GM20431 (cell line): ENCODE measurements around the gene CCND2.

ENCODE experiments used
- in situ Hi-C: fragments of 300-500 bp; cut with MseI, MboI; formaldehyde crosslinking; loops from one replicate; pipeline ENCODE4 v1.15.0; 2020; ENCODE audit warnings: low sequenced_read_pairs; ENCODE audit not compliant: unreplicated experiment

Gene CCND2

DNA sequence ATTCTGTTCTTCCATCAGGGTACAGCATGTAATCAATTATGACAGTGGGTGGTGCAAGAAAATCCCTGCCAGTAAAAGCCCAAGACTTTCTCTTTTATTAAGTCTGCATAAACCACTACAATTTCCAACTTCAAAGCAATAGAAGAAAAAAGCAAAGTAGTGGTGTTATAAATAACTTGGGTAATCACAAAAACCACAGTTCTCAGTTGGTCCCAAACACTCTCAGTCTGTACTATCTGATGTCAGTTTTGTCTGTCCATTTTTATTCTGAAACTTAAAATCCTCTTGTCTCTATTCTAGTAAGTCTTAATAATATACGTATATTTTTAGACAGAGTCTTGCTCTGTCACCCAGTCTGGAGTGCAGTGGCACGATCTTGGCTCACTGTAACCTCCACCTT, 38.7 kb downstream of the CCND2 start:
- in situ Hi-C loops, result no loop called here

GRCh38 chr12:4320497-4320852, 46.9 kb downstream of the CCND2 start:
- in situ Hi-C loops, result no loop called here

- in situ Hi-C loops, result no loop called here
Observed at GRCh38 chr12:4320853-4321701, 47.5 kb downstream of the CCND2 start, which contains the start of gene TIGAR. TSS of gene TIGAR (plus strand) at chr12:4321213. CDS start at chr12:4321272, 59 bp downstream.

- in situ Hi-C loops, result no loop called here
Observed at GRCh38 chr12:4322726-4323125, 49.2 kb downstream of the CCND2 start.
